ENCODE measurements around the gene MICU2.

The MICU2 gene

DNA sequence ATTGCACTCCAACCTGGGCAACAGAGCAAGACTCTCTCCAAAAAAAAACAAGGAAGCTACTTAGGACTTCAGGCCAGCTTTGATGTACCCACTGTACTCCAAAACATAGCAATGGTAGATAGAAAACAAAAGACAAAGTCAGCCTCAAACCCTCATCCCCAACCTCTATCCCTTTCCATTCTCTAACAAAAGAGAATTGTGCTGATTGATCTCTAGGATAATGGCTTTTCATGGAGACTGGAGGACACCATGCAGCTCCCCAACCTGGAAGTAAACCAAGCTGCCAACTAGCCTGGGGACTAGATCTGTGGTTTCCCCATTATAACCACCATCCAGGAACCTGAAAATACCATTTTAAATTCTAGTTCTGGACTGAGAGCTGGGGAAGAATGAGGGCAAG, 140.5 kb downstream of the MICU2 start:
- no peak for DNase-seq (ENCODE audit: low read depth)
- TF ChIP-seq, protein P1, sequence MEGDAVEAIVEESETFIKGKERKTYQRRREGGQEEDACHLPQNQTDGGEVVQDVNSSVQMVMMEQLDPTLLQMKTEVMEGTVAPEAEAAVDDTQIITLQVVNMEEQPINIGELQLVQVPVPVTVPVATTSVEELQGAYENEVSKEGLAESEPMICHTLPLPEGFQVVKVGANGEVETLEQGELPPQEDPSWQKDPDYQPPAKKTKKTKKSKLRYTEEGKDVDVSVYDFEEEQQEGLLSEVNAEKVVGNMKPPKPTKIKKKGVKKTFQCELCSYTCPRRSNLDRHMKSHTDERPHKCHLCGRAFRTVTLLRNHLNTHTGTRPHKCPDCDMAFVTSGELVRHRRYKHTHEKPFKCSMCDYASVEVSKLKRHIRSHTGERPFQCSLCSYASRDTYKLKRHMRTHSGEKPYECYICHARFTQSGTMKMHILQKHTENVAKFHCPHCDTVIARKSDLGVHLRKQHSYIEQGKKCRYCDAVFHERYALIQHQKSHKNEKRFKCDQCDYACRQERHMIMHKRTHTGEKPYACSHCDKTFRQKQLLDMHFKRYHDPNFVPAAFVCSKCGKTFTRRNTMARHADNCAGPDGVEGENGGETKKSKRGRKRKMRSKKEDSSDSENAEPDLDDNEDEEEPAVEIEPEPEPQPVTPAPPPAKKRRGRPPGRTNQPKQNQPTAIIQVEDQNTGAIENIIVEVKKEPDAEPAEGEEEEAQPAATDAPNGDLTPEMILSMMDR (IDR thresholded peaks at IDR 0.05; ENCODE audit: control insufficient read depth, extremely low read depth, insufficient read depth), result no peak
- no peak overlapping the region for H3K4me3 ChIP-seq (ENCODE audit: low read depth, low read length)

DNA sequence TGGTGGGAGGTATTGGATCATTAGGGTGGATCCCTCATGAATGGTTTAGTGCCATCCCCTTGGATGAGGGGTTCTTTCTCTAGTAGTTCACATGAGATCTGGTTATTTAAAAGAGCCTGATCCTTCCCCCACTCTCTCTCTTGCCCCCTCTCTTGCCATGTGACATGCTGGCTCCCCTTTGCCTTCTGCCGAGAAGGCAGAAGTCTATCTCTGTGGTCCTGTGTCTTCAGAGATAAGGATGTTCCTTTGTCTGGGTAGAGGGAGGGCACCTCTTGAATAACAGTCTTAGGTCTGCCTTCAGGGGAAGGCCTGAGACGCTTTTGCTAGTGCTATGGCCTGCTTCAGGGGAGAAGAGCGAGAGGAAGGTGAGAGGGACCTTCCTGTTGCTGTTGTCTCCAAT, 142.8 kb downstream of the MICU2 start:
- TF ChIP-seq, protein P1 (IDR thresholded peaks at IDR 0.05; ENCODE audit: control insufficient read depth, extremely low read depth, insufficient read depth), result no peak
- H3K4me3 ChIP-seq (ENCODE audit: low read depth, low read length), result no peak overlapping the region
- no peak for DNase-seq (ENCODE audit: low read depth)

DNA sequence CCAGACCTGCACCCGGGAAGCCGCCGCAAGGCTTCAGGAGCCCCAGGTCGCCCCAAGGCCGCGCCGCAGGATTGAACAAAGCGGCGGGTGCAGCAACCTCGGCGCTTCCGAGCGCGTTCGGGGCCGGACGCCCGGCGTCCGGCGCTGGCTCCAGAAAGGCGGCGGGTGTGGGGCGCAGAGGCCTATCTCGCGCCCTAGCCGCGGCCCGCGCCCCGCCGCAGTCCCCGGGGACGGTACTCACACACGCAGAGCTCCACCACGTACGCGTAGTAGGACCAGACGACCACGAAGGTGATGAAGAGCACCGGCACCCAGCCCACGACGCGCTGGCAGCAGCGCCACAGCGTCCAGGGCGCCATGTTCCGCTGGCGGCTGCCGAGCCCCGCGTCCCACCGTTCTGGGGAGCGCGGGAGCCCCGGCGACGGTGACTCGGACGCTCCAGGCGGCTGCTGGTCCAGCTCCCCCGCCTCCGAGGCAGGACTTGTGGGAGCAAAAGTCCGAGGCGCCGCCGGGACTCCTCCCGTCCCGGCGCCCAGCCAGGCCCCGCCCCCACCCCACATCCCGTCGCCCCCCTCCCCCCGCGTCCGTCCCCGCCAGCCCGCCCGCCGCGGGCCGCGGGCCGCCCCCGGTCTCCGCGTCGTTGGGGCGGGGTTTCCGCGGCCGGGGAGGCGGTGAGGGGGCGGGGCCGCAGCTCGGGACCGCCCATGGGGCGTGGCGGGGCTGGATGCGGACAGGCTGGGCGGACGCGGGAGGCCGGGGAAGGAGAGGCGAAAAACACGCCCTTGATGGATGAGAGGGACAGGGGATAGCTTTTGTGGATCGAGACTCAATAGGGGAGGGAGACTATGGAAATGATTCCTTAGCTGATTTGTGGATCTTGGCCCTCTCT, 144.9 kb downstream of the MICU2 start, which contains the start of gene ZDHHC20:
TSS of gene ZDHHC20 (minus strand) at position 491 of the 889 bp plus-strand sequence. CDS start at position 359, 132 bp downstream.
- peak within 1 kb of the TSS; percentile 91 for H3K4me3 ChIP-seq (ENCODE audit: low read depth, low read length)

DNA sequence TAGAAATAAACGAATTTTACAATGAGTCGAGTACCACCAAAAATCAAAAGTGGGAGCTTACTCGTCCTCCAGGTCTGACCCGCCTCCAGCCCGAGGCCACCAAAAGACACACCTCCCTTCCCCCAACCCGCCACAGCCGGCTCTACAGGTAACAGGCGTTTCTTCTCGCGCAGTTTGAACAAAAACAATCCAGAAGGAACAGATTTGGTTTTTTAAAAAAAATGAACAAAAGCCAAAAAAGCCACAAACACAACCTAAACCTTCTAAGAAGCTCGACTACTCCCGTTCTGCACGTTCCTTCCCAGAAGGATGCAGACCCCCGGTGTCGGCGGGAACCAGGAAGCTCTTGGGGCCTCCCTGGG, 145.5 kb downstream of the MICU2 start:
- TF ChIP-seq, protein P1 (IDR thresholded peaks at IDR 0.05; ENCODE audit: control insufficient read depth, extremely low read depth, insufficient read depth), result no peak
- H3K4me3 ChIP-seq (ENCODE audit: low read depth, low read length), result peak overlapping the region; percentile 91
- peak; percentile 18 for DNase-seq (ENCODE audit: low read depth)

More for the DNA sequence above, 144.9 kb downstream of the MICU2 start, which contains the start of gene ZDHHC20:
- DNase-seq (ENCODE audit: low read depth), result no peak
- TF ChIP-seq, protein P1 (IDR thresholded peaks at IDR 0.05; ENCODE audit: control insufficient read depth, extremely low read depth, insufficient read depth), result no peak

DNA sequence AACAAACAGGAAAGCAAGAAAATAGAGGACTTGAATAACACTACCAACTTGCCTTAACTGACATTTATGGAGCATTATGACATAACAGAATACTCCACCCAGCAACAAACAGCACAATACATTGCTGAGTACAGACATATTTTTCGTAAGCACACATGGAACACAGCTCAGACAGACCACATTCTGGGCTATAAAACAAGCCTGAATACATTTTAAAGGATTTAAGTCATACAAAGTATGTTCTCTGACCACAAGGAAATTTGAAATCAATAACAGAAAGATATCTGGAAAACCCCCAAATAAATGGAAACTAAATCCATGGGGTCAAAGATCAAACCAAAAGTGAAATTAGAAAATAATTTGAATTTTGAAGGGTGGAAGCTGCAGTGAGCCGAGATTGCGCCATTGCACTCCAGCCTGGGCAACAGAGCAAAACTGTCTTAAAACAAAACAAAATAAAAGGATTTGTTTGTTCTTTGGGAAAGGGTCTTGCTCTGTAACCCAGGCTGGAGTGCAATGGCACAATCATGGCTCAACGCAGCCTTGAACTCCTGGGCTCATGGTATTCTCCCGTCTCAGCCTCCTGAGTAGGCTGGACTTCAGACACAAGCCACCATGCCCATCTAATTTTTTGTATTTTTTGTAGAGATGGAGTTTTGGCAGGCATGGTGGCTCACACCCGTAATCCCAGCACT, 150.4 kb downstream of the MICU2 start:
- DNase-seq (ENCODE audit: low read depth), result no peak
- TF ChIP-seq, protein P1 (IDR thresholded peaks at IDR 0.05; ENCODE audit: control insufficient read depth, extremely low read depth, insufficient read depth), result no peak
- no peak overlapping the region for H3K4me3 ChIP-seq (ENCODE audit: low read depth, low read length)

DNA sequence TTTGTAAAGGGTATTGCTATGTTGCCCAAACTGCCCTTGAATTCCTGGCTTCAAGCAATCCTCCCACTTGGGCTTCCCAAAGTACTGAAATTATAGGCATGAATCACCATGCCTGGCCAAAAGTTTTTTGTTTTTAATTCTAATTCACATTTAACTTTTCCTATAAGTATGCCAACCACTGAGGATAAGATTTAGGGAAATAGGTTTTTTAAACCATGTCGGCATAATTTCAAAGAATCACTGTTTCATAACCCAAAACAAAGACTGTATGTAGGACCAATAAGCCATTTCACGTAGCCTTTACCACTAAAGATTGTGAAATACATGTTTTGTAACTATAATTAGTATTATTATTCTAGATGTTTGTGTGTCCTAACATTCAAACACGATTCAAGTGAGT, 153.0 kb downstream of the MICU2 start:
- H3K4me3 ChIP-seq (ENCODE audit: low read depth, low read length), result no peak overlapping the region
- TF ChIP-seq, protein P1 (IDR thresholded peaks at IDR 0.05; ENCODE audit: control insufficient read depth, extremely low read depth, insufficient read depth), result no peak
- DNase-seq (ENCODE audit: low read depth), result no peak
